Measurements from ENCODE around the gene SNORC. TPM values are rescaled to one million over a fixed set of nuclear protein-coding genes. Genes with fewer than 3 reads are reported as not detected.
A peak's percentile ranks its signal among the peaks of the same experiment; 100 is the strongest.

Gene SNORC
- total and polyA plus RNA-seq, 5 donors, result 0.59 to 1.9 (median 1.1) TPM

DNA sequence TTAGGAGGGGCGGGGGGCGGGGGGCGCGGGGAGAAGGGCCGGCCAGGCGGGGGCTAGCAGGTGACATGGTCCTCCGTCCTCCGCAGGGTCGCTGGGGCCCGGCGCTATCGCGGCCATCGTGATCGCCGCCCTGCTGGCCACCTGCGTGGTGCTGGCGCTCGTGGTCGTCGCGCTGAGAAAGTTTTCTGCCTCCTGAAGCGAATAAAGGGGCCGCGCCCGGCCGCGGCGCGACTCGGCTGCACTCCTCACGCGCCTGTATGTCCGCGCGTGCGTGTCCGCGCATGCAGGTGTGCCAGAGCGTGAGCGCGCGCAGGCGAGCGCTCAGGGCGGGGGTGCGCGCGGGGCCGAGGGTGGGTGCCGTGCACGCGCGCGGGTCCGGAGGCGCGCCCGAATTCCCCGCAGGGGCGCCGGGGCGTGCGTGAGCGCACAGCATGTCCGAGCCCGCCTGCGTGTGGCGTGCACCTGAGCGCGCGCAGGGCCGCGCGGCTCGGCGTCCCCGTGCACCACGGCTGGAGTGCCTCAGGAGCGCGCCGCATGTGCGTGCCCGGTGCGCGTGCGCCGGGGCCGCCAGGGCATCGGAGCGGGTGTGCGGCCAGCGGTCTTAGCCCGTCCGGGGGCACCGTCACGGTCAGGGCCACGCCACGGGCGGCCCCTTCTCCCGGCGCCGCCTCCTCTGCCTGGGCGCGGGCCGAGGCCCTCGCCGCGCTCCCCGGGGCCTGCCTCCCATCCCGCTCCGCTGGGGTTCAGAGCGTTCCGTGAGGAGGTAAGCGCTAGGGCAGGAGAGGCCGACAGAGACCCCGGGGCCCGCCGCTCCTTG lies 6.3 kb downstream of the SNORC start:
- Histone ChIP-seq H3K4me1 (ENCODE audit: control insufficient read depth, insufficient read depth, low read length) (no peaks in the 10 kb centered on the region), H3K27me3 (ENCODE audit: control insufficient read depth, insufficient read depth) (no peaks in the 10 kb centered on the region), H3K9me3 (ENCODE audit: control insufficient read depth, low read length) (no peaks in the 10 kb centered on the region), H3K27ac (ENCODE audit: low read length) (no peak overlapping the region), H3K4me3 (ENCODE audit: low read length) (peak overlapping the region; percentile 45)
- intact Hi-C loops (cut with DNase I), result loop anchor here in 1 of 4 donors (10.0 kb wide), 1 partner anchor 378 kb away; the partner anchor contains the start of gene ATG16L1
- ATAC-seq, result peak in 1 of 2 donors; percentile 17
- 1% methylated on average over 115 of the region's 119 CpGs for whole genome bisulfite sequencing
- no peak for DNase-seq

DNA sequence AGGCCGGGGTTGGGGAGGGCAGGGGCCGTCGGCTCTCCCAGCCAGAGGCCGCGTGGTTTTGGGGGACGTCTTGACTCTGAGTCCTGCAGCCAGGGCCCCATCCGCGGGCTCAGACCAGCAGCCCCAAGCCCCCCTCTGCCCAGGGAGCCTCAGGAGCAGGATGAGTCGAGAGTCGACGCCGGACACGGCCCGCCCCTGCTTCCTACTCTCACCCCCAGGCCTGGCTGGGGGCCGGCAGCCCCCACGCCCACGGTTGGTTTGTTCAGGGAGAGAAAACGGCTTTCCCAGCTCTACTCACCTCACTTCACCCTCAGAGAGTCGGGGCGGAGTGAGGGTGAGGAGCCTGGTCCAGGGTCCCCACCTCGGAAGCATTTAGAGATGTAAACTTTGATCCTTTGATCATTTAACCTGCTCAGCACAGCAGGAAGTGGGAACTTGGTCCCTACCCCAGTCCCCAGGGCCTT lies 6.9 kb downstream of the SNORC start:
- intact Hi-C loops (cut with DNase I), result loop anchor here in 1 of 4 donors (10.0 kb wide), 1 partner anchor 378 kb away; the partner anchor contains the start of gene ATG16L1
- no peak for DNase-seq
- Histone ChIP-seq H3K4me1 (ENCODE audit: control insufficient read depth, insufficient read depth, low read length) (no peaks in the 10 kb centered on the region), H3K4me3 (ENCODE audit: low read length) (peak overlapping the region; percentile 45), H3K27me3 (ENCODE audit: control insufficient read depth, insufficient read depth) (no peaks in the 10 kb centered on the region), H3K9me3 (ENCODE audit: control insufficient read depth, low read length) (no peaks in the 10 kb centered on the region), H3K27ac (ENCODE audit: low read length) (no peak overlapping the region)
- WGBS, result 26% methylated on average over 21 of the region's 21 CpGs
- ATAC-seq, result no peak

GRCh38 chr2:232877940-232878511 lies 8.0 kb downstream of the SNORC start:
- ATAC-seq (no peak), DNase-seq (no peak)
- Histone ChIP-seq H3K9me3 (ENCODE audit: control insufficient read depth, low read length) (no peaks in the 10 kb centered on the region), H3K27me3 (ENCODE audit: control insufficient read depth, insufficient read depth) (no peaks in the 10 kb centered on the region), H3K4me3 (ENCODE audit: low read length) (no peak overlapping the region), H3K4me1 (ENCODE audit: control insufficient read depth, insufficient read depth, low read length) (no peaks in the 10 kb centered on the region), H3K27ac (ENCODE audit: low read length) (no peak overlapping the region)
- 95% methylated on average over 13 of the region's 13 CpGs for WGBS
- intact Hi-C loops (cut with DNase I), result loop anchor here in 1 of 4 donors (10.0 kb wide), 1 partner anchor 377 kb away; the partner anchor contains the start of gene ATG16L1

GRCh38 chr2:232878855-232879617 lies 9.0 kb downstream of the SNORC start:
- H3K27me3 ChIP-seq (ENCODE audit: control insufficient read depth, insufficient read depth), result no peaks in the 10 kb centered on the region
- WGBS, result 88% methylated on average over 20 of the region's 20 CpGs
- no peaks in the 10 kb centered on the region for H3K9me3 ChIP-seq (ENCODE audit: control insufficient read depth, low read length)
- intact Hi-C loops (cut with DNase I), result loop anchor here in 1 of 4 donors (10.0 kb wide), 1 partner anchor 376 kb away; the partner anchor contains the start of gene ATG16L1
- no peak for ATAC-seq
- no peak overlapping the region for H3K27ac ChIP-seq (ENCODE audit: low read length)
- no peaks in the 10 kb centered on the region for H3K4me1 ChIP-seq (ENCODE audit: control insufficient read depth, insufficient read depth, low read length)
- H3K4me3 ChIP-seq (ENCODE audit: low read length), result no peak overlapping the region
- DNase-seq, result no peak

- Histone ChIP-seq H3K27ac (ENCODE audit: low read length) (no peak overlapping the region), H3K9me3 (ENCODE audit: control insufficient read depth, low read length) (no peaks in the 10 kb centered on the region), H3K4me1 (ENCODE audit: control insufficient read depth, insufficient read depth, low read length) (no peaks in the 10 kb centered on the region), H3K27me3 (ENCODE audit: control insufficient read depth, insufficient read depth) (no peaks in the 10 kb centered on the region), H3K4me3 (ENCODE audit: low read length) (no peak overlapping the region)
- ATAC-seq (no peak), DNase-seq (no peak)
- intact Hi-C loops (cut with DNase I), result loop anchor here in 1 of 4 donors (10.0 kb wide), 1 partner anchor 375 kb away; the partner anchor contains the start of gene ATG16L1
- 89% methylated on average over 21 of the region's 21 CpGs for WGBS
These were observed 9.8 kb downstream of the SNORC start for GRCh38 chr2:232879618-232880494.

DNA sequence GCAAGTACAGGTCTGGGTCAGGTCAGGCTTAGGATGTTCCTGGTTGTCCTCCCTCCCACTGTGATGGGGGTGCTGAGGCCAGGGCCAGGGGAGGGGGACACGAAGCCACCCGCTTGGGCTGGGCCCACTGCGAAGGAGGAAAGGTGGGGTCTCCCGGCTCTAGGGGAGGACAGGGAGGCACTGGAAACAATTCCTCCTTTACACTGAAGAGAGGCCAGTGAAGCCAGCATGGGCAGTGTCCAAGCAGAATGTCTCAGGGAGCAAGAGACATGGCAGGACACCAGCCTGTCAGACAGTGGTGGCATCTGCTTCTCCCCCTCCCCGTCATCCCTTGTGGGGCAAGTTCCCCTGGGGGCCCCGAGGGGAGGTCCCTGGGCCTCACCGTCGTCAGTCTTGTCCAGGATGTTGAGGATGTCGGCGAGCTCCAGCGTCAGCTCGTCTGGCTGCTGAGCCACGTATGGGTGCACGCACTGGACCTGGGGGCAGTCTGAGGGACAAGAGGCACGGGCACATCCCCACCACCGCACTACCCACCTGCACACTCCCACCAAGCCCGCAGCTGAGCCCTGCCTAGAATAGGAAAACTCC lies 10.8 kb downstream of the SNORC start:
- ATAC-seq (no peak), DNase-seq (no peak)
- H3K4me1 ChIP-seq (ENCODE audit: control insufficient read depth, insufficient read depth, low read length), result no peaks in the 10 kb centered on the region

GRCh38 chr2:232882085-232882484 lies 12.0 kb downstream of the SNORC start:
- Histone ChIP-seq H3K4me3 (ENCODE audit: low read length) (no peak overlapping the region), H3K27ac (ENCODE audit: low read length) (no peak overlapping the region), H3K9me3 (ENCODE audit: control insufficient read depth, low read length) (no peaks in the 10 kb centered on the region), H3K4me1 (ENCODE audit: control insufficient read depth, insufficient read depth, low read length) (no peaks in the 10 kb centered on the region), H3K27me3 (ENCODE audit: control insufficient read depth, insufficient read depth) (no peaks in the 10 kb centered on the region)
- DNase-seq (peak in 1 of 3 donors; percentile 31), ATAC-seq (no peak)
- intact Hi-C loops (cut with DNase I), result no loop called here
- 93% methylated on average over 17 of the region's 17 CpGs for WGBS

More for the DNA sequence above, 10.8 kb downstream of the SNORC start:
- Histone ChIP-seq H3K9me3 (ENCODE audit: control insufficient read depth, low read length) (no peaks in the 10 kb centered on the region), H3K27me3 (ENCODE audit: control insufficient read depth, insufficient read depth) (no peaks in the 10 kb centered on the region), H3K27ac (ENCODE audit: low read length) (no peak overlapping the region), H3K4me3 (ENCODE audit: low read length) (no peak overlapping the region)
- 73% methylated on average over 17 of the region's 17 CpGs for WGBS
- intact Hi-C loops (cut with DNase I), result no loop called here

DNA sequence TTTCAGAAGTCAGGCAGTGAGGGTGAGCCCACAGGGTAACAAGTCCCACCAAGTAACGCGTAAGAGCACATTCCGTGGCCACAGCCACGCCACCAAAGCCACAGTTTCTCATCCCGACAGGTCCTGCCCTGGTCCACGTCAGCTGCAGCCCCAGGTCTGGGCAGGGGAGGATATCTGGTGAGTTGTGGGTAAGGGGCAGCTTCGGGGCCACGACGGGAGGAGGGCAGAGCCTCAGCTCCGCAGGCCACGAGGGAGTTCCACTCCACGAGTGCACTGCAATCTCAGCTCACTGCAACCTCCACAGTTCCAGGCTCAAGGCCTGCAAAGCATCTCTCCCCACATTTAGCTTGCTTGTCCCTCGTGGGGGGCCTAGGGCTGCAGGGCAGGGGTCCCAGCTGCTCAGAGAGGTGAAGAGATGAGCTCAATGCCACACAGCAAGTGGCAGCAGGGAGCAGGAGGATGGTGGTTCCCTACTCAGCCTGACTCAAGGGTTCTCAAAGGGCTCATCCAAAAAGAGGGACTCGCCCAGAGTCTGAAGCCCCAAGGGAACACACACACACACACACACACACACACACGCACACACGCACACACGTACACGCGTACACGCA lies 12.5 kb downstream of the SNORC start:
- no peak for DNase-seq
- WGBS, result 92% methylated on average over 20 of the region's 20 CpGs
- Histone ChIP-seq H3K4me1 (ENCODE audit: control insufficient read depth, insufficient read depth, low read length) (no peaks in the 10 kb centered on the region), H3K4me3 (ENCODE audit: low read length) (no peak overlapping the region), H3K27ac (ENCODE audit: low read length) (no peak overlapping the region), H3K27me3 (ENCODE audit: control insufficient read depth, insufficient read depth) (no peaks in the 10 kb centered on the region), H3K9me3 (ENCODE audit: control insufficient read depth, low read length) (no peaks in the 10 kb centered on the region)
- ATAC-seq, result no peak
- intact Hi-C loops (cut with DNase I), result no loop called here

GRCh38 chr2:232883116-232883721 lies 13.2 kb downstream of the SNORC start:
- WGBS, result 92% methylated on average over 29 of the region's 29 CpGs
- ATAC-seq (no peak), DNase-seq (no peak)
- Histone ChIP-seq H3K4me3 (ENCODE audit: low read length) (no peak overlapping the region), H3K27ac (ENCODE audit: low read length) (no peak overlapping the region), H3K9me3 (ENCODE audit: control insufficient read depth, low read length) (no peaks in the 10 kb centered on the region), H3K4me1 (ENCODE audit: control insufficient read depth, insufficient read depth, low read length) (no peaks in the 10 kb centered on the region), H3K27me3 (ENCODE audit: control insufficient read depth, insufficient read depth) (no peaks in the 10 kb centered on the region)
- intact Hi-C loops (cut with DNase I), result no loop called here
